HEK293 (cell line): Measurements from ENCODE around the gene DCTN3.
A peak's percentile ranks its signal among the peaks of the same experiment; 100 is the strongest.

ENCODE experiments used
- CTCF ChIA-PET: fragments of 350-600 bp; formaldehyde crosslinking; extraction: SDS; loops from one replicate; lab custom pipeline; 2021; ENCODE audit warnings: antibody characterized with exemption; lab: Yijun Ruan, JAX
- POLR2A ChIA-PET: fragments of 300-600 bp; formaldehyde crosslinking; extraction: SDS; loops from one replicate; lab custom pipeline; 2020; ENCODE audit warnings: antibody characterized with exemption, inconsistent platforms; lab: Yijun Ruan, JAX
- H3K27ac ChIP-seq: fragments of 200-500 bp; sonication (Bioruptor generic); 2 replicates; pipeline ENCODE4 v1.5.1; 2014; ENCODE audit warnings: low read depth, low read length, control low read depth, inconsistent platforms; ENCODE audit errors: extremely low read depth
- H3K36me3 ChIP-seq, 2 experiments: fragments of 200-500 bp in 1 of 2; sonication (Bioruptor generic) in 1 of 2; 1 replicate in 1 of 2; 2 replicates in 1 of 2; pipeline ENCODE4 v1.5.1; 2014 to 2017; ENCODE audit warnings: inconsistent platforms in 2 of 2, low read length in 2 of 2; ENCODE audit not compliant: control insufficient read depth in 2 of 2, insufficient read depth in 1 of 2
- H3K4me1 ChIP-seq: fragments of 200-500 bp; sonication (Bioruptor generic); 2 replicates; pipeline ENCODE4 v1.5.1; 2014; ENCODE audit warnings: mild to moderate bottlenecking, low read length, inconsistent platforms; ENCODE audit not compliant: control insufficient read depth, insufficient read depth
- H3K4me3 ChIP-seq: 2 replicates; pipeline ENCODE4 v1.5.1; 2011; ENCODE audit warnings: low read depth, mild to moderate bottlenecking, control low read depth, low read length, moderate library complexity
- H3K9me3 ChIP-seq: fragments of 200-500 bp; sonication (Bioruptor generic); 2 replicates; pipeline ENCODE4 v1.5.1; 2014; ENCODE audit warnings: low read depth, low read length, inconsistent platforms; ENCODE audit not compliant: control insufficient read depth, insufficient read depth
- EGR2 ChIP-seq: fragments of 450-650 bp; formaldehyde crosslinking; IDR thresholded peaks from 2 replicates; pipeline ENCODE4 v1.5.1; 2016; ENCODE audit warnings: low read depth, missing biosample characterization, missing genetic modification characterization
- HOXA7 ChIP-seq: sonication (generic); formaldehyde crosslinking; IDR thresholded peaks from 2 replicates; pipeline ENCODE4 v1.8.1; 2022; ENCODE audit warnings: missing genetic modification reagents, borderline replicate concordance
- KLF10 ChIP-seq: fragments of 450-650 bp; IDR thresholded peaks from 2 replicates; pipeline ENCODE4 v1.5.1; 2018; ENCODE audit warnings: missing biosample characterization, mild to moderate bottlenecking, missing genetic modification characterization
- MYNN ChIP-seq: fragments of 450-650 bp; formaldehyde crosslinking; IDR thresholded peaks from 2 replicates; pipeline ENCODE4 v1.5.1; 2016; ENCODE audit warnings: missing biosample characterization, missing genetic modification characterization, borderline replicate concordance
- MZF1 ChIP-seq: fragments of 450-650 bp; formaldehyde crosslinking; IDR thresholded peaks from 2 replicates; pipeline ENCODE4 v1.5.1; 2017; ENCODE audit warnings: missing biosample characterization, missing genetic modification characterization, borderline replicate concordance
- OSR2 ChIP-seq: fragments of 450-650 bp; formaldehyde crosslinking; IDR thresholded peaks from 2 replicates; pipeline ENCODE4 v1.5.1; 2016; ENCODE audit warnings: missing biosample characterization, missing genetic modification characterization
- SP3 ChIP-seq: fragments of 450-650 bp; formaldehyde crosslinking; IDR thresholded peaks from 2 replicates; pipeline ENCODE4 v1.5.1; 2016; ENCODE audit warnings: missing biosample characterization, missing genetic modification characterization
- ZBTB17 ChIP-seq: fragments of 450-650 bp; formaldehyde crosslinking; IDR thresholded peaks from 2 replicates; pipeline ENCODE4 v1.5.1; 2016; ENCODE audit warnings: missing biosample characterization, missing genetic modification characterization
- ZEB2 ChIP-seq: fragments of 450-650 bp; formaldehyde crosslinking; IDR thresholded peaks from 2 replicates; pipeline ENCODE4 v1.5.1; 2016; ENCODE audit warnings: missing biosample characterization, missing genetic modification characterization
- ZFHX2 ChIP-seq: fragments of 450-650 bp; formaldehyde crosslinking; conservative IDR thresholded peaks from 2 replicates; pipeline ENCODE4 v1.5.1; 2016; ENCODE audit warnings: missing biosample characterization, missing genetic modification characterization
- ZNF121 ChIP-seq: fragments of 450-650 bp; formaldehyde crosslinking; IDR thresholded peaks from 2 replicates; pipeline ENCODE4 v1.5.1; 2016; ENCODE audit warnings: missing biosample characterization, missing genetic modification characterization
- ZNF626 ChIP-seq: fragments of 450-650 bp; sonication (Bioruptor Pico); formaldehyde crosslinking; IDR thresholded peaks from 2 replicates; pipeline ENCODE4 v1.5.1; 2018; ENCODE audit warnings: missing biosample characterization, missing genetic modification characterization, inconsistent platforms
- ZNF664 ChIP-seq: fragments of 450-650 bp; formaldehyde crosslinking; IDR thresholded peaks from 2 replicates; pipeline ENCODE4 v1.5.1; 2016; ENCODE audit warnings: missing biosample characterization, missing genetic modification characterization
- ZNF785 ChIP-seq: fragments of 450-650 bp; formaldehyde crosslinking; IDR thresholded peaks from 2 replicates; pipeline ENCODE4 v1.5.1; 2016; ENCODE audit warnings: missing biosample characterization, missing genetic modification characterization
- TF ChIP-seq, protein P1 (sequence below): fragments of 450-650 bp; formaldehyde crosslinking; IDR thresholded peaks from 2 replicates; pipeline ENCODE4 v1.5.1; 2016; ENCODE audit warnings: missing biosample characterization, missing genetic modification characterization
- TF ChIP-seq, protein P2 (sequence below): fragments of 450-650 bp; formaldehyde crosslinking; IDR thresholded peaks from 2 replicates; pipeline ENCODE4 v1.5.1; 2016; ENCODE audit warnings: missing biosample characterization, missing genetic modification characterization
- TF ChIP-seq, protein P3 (sequence below): fragments of 450-650 bp; formaldehyde crosslinking; IDR thresholded peaks from 2 replicates; pipeline ENCODE4 v1.5.1; 2016; ENCODE audit warnings: missing biosample characterization, missing genetic modification characterization
- TF ChIP-seq, protein P4 (sequence below): fragments of 450-650 bp; formaldehyde crosslinking; IDR thresholded peaks from 2 replicates; pipeline ENCODE4 v1.5.1; 2017; ENCODE audit warnings: missing biosample characterization, missing genetic modification characterization
- TF ChIP-seq, protein P5 (sequence below): fragments of 450-650 bp; formaldehyde crosslinking; IDR thresholded peaks from 2 replicates; pipeline ENCODE4 v1.5.1; 2017; ENCODE audit warnings: missing biosample characterization, missing genetic modification characterization

DCTN3 gene

DNA sequence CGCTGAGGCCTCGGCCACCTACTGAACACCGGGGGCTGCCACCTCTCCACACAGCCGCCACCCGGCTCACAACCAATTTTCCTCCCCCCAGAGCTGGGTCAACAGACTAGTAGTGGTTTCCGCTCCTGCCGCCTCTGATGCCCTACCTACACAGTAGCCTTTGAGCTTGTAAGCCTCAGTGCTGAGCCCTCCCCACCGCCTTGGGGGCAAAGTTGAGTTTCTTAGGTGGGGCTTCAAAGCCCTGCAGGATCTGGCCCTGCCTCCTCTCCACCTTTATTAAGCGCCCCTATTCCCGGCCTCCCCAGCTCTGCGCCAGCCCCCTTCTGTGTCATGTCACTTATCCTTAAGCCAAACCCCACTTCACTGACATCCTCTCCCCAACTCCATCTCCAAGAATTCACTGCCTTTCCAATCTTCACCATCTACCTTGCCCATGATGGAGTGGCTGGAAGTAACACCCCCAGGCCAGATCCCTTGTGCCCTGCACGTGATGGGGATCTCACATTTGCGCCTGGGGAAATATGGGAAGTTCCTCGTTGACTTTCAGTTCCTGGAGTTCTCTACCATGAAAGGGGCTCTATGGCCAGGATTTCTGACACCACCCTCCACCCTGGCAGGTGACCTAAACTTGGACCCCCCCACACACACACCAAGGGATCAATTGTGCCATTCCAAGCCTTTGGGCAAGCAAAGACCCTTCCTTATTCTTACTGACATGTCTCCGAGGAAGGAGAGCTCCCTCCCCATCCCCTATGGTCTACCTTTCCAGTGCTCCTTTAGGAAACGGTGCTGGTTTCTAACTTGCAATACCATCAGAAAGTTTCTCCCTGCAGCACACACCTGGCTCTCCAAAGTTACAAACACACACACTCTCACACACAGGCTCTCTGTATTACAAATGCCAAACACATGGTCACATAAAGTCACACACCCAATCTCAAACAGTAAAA lies 28.1 kb downstream of the DCTN3 start:
- CTCF ChIA-PET: interaction anchor here (0.5 to 6.0 kb wide), 63 partner anchors 8 to 1116 kb away, joined by 3 to 105 read pairs (median 5); partner anchors contain the start of genes ARID3C, CCL21, DCTN3 and MYORG
- Histone ChIP-seq H3K4me3 (no peak overlapping the region), H3K4me1 (no peaks in the 10 kb centered on the region), H3K36me3 (no peaks in the 10 kb centered on the region), H3K27ac (no peak overlapping the region), H3K9me3 (no peaks in the 10 kb centered on the region)
- POLR2A ChIA-PET: interaction anchor here (1.0 to 2.2 kb wide), 2 partner anchors 43 to 44 kb away, joined by 3 to 7 read pairs; no protein-coding TSS in a partner anchor
- TF ChIP-seq OSR2 (tag by site-specific recombination) (no peak), ZNF664 (tag by site-specific recombination) (no peak), EGR2 (tag by site-specific recombination) (peak; percentile 74), ZBTB17 (no peak), MYNN (tag by site-specific recombination) (no peak), ZNF121 (no peak), SP3 (tag by site-specific recombination) (no peak), ZNF785 (tag by site-specific recombination) (no peak), ZFHX2 (tag by site-specific recombination) (0 out of 2 replicates have a peak, but pooled peaks have one; percentile 27), ZNF626 (tag by site-specific recombination) (no peak), KLF10 (tag by site-specific recombination) (no peak), ZEB2 (tag by site-specific recombination) (no peak)
- TF ChIP-seq, protein P1, sequence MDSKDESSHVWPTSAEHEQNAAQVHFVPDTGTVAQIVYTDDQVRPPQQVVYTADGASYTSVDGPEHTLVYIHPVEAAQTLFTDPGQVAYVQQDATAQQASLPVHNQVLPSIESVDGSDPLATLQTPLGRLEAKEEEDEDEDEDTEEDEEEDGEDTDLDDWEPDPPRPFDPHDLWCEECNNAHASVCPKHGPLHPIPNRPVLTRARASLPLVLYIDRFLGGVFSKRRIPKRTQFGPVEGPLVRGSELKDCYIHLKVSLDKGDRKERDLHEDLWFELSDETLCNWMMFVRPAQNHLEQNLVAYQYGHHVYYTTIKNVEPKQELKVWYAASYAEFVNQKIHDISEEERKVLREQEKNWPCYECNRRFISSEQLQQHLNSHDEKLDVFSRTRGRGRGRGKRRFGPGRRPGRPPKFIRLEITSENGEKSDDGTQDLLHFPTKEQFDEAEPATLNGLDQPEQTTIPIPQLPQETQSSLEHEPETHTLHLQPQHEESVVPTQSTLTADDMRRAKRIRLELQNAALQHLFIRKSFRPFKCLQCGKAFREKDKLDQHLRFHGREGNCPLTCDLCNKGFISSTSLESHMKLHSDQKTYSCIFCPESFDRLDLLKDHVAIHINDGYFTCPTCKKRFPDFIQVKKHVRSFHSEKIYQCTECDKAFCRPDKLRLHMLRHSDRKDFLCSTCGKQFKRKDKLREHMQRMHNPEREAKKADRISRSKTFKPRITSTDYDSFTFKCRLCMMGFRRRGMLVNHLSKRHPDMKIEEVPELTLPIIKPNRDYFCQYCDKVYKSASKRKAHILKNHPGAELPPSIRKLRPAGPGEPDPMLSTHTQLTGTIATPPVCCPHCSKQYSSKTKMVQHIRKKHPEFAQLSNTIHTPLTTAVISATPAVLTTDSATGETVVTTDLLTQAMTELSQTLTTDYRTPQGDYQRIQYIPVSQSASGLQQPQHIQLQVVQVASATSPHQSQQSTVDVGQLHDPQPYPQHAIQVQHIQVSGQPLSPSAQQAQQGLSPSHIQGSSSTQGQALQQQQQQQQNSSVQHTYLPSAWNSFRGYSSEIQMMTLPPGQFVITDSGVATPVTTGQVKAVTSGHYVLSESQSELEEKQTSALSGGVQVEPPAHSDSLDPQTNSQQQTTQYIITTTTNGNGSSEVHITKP (tag by site-specific recombination): peak; percentile 56

DNA sequence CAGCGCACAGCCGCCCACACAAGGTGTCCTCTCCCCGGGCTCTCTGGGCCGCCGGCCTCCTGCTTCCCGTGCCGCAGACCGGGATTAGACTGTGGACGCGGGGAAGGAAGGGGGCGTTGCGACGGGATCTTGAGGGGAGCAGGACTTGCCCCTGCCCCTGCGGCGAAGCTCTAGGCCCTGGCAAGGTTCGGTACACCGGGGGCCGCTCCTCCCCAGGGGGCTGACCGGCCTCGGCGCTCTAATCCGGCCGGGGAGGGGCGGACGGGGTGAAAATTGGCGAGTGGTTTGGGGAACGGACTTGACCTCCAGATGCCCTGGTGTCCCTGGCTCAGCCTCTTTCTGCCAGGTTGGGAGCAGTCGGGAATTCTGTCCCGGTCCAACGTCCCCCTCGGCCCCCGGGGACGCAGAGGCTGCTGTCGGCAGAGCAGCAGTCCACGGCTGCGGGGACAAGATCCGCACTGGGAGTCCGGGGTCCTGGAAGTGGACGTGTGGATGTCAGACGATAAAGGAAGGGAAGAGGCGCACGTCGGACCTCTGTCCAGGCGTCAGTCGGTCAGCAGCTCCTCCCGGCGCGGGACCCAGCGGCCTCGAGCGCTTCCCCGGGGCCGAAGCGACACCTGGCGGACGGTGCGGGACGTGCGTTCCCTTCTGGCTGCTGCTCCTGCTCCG lies 28.9 kb downstream of the DCTN3 start:
- Histone ChIP-seq H3K9me3 (no peaks in the 10 kb centered on the region), H3K36me3 (no peaks in the 10 kb centered on the region), H3K27ac (no peak overlapping the region), H3K4me1 (no peaks in the 10 kb centered on the region), H3K4me3 (no peak overlapping the region)
- CTCF ChIA-PET: interaction anchor here (0.5 to 6.0 kb wide), 65 partner anchors 9 to 1117 kb away, joined by 3 to 105 read pairs (median 5); partner anchors contain the start of genes ARID3C, CCL21, DCTN3 and MYORG
- POLR2A ChIA-PET: interaction anchor here (1.0 to 2.2 kb wide), 2 partner anchors 43 to 44 kb away, joined by 3 to 7 read pairs; no protein-coding TSS in a partner anchor
- TF ChIP-seq, protein P2, sequence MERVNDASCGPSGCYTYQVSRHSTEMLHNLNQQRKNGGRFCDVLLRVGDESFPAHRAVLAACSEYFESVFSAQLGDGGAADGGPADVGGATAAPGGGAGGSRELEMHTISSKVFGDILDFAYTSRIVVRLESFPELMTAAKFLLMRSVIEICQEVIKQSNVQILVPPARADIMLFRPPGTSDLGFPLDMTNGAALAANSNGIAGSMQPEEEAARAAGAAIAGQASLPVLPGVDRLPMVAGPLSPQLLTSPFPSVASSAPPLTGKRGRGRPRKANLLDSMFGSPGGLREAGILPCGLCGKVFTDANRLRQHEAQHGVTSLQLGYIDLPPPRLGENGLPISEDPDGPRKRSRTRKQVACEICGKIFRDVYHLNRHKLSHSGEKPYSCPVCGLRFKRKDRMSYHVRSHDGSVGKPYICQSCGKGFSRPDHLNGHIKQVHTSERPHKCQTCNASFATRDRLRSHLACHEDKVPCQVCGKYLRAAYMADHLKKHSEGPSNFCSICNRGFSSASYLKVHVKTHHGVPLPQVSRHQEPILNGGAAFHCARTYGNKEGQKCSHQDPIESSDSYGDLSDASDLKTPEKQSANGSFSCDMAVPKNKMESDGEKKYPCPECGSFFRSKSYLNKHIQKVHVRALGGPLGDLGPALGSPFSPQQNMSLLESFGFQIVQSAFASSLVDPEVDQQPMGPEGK (tag by site-specific recombination): peak; percentile 58
- TF ChIP-seq HOXA7 (CRISPR knock-in tag): no peak
- no peak for TF ChIP-seq MZF1 (tag by site-specific recombination)
- TF ChIP-seq, protein P3, sequence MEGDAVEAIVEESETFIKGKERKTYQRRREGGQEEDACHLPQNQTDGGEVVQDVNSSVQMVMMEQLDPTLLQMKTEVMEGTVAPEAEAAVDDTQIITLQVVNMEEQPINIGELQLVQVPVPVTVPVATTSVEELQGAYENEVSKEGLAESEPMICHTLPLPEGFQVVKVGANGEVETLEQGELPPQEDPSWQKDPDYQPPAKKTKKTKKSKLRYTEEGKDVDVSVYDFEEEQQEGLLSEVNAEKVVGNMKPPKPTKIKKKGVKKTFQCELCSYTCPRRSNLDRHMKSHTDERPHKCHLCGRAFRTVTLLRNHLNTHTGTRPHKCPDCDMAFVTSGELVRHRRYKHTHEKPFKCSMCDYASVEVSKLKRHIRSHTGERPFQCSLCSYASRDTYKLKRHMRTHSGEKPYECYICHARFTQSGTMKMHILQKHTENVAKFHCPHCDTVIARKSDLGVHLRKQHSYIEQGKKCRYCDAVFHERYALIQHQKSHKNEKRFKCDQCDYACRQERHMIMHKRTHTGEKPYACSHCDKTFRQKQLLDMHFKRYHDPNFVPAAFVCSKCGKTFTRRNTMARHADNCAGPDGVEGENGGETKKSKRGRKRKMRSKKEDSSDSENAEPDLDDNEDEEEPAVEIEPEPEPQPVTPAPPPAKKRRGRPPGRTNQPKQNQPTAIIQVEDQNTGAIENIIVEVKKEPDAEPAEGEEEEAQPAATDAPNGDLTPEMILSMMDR: peak; percentile 90
- TF ChIP-seq, protein P4, sequence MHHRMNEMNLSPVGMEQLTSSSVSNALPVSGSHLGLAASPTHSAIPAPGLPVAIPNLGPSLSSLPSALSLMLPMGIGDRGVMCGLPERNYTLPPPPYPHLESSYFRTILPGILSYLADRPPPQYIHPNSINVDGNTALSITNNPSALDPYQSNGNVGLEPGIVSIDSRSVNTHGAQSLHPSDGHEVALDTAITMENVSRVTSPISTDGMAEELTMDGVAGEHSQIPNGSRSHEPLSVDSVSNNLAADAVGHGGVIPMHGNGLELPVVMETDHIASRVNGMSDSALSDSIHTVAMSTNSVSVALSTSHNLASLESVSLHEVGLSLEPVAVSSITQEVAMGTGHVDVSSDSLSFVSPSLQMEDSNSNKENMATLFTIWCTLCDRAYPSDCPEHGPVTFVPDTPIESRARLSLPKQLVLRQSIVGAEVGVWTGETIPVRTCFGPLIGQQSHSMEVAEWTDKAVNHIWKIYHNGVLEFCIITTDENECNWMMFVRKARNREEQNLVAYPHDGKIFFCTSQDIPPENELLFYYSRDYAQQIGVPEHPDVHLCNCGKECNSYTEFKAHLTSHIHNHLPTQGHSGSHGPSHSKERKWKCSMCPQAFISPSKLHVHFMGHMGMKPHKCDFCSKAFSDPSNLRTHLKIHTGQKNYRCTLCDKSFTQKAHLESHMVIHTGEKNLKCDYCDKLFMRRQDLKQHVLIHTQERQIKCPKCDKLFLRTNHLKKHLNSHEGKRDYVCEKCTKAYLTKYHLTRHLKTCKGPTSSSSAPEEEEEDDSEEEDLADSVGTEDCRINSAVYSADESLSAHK (tag by site-specific recombination): no peak
- TF ChIP-seq, protein P5, sequence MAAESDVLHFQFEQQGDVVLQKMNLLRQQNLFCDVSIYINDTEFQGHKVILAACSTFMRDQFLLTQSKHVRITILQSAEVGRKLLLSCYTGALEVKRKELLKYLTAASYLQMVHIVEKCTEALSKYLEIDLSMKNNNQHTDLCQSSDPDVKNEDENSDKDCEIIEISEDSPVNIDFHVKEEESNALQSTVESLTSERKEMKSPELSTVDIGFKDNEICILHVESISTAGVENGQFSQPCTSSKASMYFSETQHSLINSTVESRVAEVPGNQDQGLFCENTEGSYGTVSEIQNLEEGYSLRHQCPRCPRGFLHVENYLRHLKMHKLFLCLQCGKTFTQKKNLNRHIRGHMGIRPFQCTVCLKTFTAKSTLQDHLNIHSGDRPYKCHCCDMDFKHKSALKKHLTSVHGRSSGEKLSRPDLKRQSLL (tag by site-specific recombination): no peak
